ENCODE measurements around the gene TOMM34.

TOMM34 gene

GRCh38 chr20:44963325-44964215, 3.4 kb upstream of the TOMM34 start:
- in situ Hi-C loops (cut with HindIII; ENCODE audit: low sequenced_read_pairs): no loop called here

- in situ Hi-C loops (cut with HindIII; ENCODE audit: low sequenced_read_pairs): no loop called here
Observed at GRCh38 chr20:44962483-44962882, 2.3 kb upstream of the TOMM34 start.

DNA sequence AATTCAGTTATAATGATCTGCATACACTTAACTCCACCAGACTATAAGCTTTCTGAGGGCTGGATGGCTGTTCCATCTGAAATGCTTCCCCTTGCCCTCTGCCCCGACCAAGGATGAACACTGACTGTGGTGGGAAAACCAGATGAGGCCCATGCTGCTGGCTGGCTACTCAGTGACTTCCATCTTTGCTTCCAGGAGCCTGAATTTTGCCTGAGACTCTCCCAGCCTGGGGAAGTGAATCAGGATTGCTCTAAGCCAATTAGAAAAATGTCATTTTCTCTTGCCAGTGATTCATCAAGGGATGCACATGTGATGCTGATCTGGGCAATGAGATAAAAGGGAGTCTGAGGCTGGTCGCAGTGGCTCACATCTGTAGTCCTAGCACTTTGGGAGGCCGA, 1.7 kb upstream of the TOMM34 start:
- in situ Hi-C loops (cut with HindIII; ENCODE audit: low sequenced_read_pairs): no loop called here

DNA sequence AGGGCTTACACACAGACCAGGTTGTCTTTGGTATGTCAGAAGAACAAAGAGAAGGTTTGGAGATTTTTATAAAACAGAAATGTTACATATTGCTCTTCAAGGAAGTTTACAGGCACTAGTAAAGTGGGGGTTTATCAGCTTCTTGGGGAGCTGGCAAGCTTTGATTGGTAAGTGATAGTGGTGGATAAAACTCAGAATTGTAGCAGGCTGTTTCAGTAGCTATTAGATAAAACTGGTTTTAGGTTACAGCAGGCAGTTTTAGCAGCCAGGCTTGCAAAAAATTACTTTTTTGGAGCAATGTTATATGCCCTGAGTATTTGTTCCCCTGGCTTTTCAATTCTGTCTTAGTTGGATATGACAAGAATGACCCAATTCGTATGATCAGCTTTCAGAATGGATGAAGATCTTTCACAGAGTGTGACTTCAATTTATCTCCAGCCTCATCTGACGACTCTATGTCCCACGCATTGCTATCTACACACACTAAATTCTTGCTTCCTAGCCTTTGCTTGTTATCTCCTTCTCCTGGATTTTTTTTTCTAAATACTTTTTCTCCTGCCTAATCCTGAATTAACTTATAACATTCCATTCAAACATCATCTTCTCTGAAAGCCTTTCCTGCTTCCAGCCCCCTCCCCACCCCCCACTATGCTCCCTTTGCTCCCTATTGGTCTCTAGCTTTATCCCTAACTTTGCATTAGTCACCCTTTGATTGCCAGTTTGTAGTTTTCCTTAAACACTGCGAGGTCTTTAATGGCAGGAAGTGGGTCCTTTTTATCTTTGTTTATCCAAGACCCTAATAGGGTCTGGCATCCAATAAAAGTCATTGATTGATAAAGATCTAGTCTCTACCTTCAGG, 1.0 kb upstream of the TOMM34 start:
- in situ Hi-C loops (cut with HindIII; ENCODE audit: low sequenced_read_pairs): no loop called here

GRCh38 chr20:44959638-44960102, 527 bp downstream of the TOMM34 start:
- in situ Hi-C loops (cut with HindIII; ENCODE audit: low sequenced_read_pairs): no loop called here

DNA sequence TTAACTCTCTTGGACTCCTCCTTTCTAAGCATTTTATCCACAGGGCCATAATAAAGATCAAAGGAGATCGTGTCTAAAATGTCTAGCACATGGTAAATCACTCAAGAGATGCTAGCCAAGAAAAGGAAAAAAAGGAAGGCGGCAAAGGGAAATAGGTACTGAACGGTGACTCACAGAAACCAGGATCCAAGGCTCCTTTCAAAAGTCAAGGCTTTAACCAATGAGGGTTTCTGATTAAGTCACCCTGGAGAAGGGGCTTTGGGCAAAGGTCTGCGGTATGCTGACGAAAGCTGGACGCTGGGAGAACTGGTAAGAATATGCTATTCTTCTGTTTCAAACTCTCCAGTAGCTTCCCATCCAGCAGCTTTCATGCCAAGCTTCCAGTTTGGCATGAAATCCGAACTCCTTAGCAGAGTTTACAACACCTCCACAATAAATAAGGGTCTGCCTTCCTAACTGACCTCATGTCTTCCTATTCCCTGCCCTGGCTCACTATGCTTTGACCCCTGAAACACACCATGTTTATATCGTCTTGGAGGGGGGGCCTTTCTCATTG, 1.0 kb downstream of the TOMM34 start:
- in situ Hi-C loops (cut with HindIII; ENCODE audit: low sequenced_read_pairs): no loop called here

DNA sequence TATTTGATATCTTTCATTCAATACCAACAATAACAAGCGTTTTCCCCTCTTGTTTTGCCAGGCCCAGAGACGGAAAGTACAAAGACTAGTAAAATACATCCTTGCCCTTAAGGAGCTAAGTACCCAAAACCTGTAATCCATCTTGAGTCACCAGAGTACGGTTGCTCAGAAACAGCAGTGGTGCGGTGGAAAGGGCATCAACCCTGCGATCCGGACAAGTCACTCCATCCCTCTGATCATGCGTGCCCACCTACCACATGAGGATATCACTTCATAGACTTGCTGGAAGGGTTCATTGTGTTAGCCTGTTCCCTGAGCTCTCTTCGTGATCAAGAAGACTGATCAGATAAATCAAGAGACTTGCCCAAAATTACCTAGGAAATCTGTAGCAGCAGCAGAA, 1.9 kb downstream of the TOMM34 start:
- in situ Hi-C loops (cut with HindIII; ENCODE audit: low sequenced_read_pairs): no loop called here

DNA sequence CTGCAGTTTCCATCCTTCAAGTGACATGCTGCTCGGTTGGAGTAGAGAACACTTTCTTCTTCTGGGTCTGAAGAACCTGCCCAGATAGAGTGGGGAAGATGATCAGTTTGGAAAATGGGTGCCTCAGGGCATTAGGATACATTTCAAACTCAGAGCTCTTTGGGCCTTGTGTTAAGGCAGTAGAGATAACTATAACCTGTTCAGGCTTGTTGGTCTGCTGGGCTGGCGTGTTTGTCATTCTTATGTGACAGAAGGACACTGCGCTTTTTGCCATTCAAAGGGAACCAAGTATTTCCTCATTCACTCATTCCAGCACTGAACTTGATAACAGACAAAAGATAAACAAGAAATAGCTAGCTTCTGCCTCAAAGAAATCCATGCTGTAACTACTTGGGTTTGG, 3.8 kb downstream of the TOMM34 start:
- in situ Hi-C loops (cut with HindIII; ENCODE audit: low sequenced_read_pairs): no loop called here

DNA sequence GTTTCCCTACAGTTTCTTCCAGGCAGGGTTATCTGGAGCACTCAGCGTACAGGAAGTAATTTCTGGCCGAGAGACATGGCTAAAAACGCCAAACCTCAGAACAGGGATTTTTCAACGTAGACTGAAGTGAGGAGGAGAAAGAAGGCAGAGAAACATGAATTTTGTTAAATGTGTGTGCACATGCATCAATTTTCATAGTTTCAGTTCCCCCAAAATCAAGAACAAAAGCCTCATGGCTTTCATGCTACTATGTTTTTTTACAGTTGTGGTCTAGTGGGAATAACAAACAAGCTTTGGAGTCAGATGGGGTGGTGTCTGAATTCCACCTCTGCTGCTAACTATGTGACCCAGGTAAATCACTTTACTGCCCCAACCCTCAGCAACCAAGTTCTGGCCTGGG, 4.9 kb downstream of the TOMM34 start:
- in situ Hi-C loops (cut with HindIII; ENCODE audit: low sequenced_read_pairs): no loop called here

DNA sequence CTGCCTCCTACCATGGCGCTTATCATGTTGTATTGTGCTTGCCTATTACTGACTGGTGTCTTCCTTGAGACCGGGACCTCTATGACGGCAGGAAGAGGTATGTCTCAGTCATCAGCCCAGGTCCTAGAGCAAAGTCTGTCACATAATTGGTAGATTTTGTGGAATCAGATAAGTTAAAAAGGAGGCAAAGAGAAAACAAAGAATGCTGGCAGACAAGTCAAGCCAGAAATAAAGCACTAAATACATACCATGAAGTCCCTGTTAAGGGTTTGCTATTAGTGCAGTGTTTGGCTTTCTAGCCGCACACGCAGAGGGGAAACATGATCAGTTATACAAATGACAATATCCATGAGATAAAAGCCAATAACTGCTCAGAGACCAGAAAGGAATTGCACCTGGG, 6.0 kb downstream of the TOMM34 start:
- in situ Hi-C loops (cut with HindIII; ENCODE audit: low sequenced_read_pairs): no loop called here

DNA sequence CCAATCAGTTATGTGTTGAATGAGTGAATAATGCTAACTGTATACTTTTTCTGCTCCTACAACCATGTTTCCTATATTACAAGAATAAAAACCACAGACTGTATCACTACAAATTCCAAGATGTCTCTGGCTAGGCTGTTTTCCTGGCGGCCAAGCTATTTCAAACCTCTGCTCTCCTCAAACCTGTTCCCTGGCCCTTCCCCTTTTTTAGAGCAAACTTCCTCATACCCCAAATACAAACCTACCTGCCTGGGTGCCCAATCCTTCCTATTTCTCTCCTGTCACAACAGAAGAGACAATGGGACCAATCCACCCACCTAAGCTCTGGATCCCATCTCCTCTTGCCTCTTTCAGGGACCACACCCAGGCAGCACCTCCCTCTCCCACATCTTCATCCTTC, 7.5 kb downstream of the TOMM34 start:
- in situ Hi-C loops (cut with HindIII; ENCODE audit: low sequenced_read_pairs): no loop called here

DNA sequence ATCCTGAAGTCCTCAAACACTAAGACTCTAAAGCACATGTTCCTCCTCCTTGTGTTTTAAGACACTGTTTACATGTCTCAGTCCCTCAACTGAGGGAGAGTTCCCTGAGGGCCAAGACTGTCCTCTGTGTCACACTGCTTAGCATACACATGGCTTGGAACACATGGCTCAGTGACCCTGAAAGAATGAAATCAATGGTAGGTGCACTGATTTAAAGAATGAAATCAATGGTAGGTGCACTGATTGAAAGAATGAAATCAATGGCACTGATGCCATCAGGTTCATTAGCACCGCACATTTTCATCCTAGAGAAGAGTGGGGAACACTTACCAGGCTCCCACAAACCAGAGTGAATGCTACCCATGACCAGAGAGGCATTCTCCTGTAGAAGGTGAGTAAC, 9.8 kb downstream of the TOMM34 start:
- in situ Hi-C loops (cut with HindIII; ENCODE audit: low sequenced_read_pairs): no loop called here

DNA sequence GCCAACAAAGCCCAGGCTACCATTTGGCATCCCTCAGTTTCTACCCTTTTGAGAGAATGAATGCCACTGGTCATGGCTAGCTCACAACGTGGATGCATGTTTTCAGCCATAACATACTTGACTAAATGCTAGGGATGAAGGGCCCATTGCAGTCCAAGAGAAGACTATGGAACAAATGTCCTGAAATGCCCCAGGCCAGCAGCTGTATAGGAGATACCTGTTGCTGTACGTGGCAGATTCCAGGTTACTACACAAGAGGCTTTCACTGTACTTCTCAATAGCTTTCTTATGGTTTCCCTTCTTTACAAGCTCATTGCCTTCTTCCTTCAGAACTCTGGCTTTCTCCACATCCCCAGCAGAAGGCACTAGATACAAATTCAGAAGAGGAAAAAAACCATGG, 11.7 kb downstream of the TOMM34 start:
- in situ Hi-C loops (cut with HindIII; ENCODE audit: low sequenced_read_pairs): no loop called here

- in situ Hi-C loops (cut with HindIII; ENCODE audit: low sequenced_read_pairs): no loop called here
Observed at GRCh38 chr20:44948107-44948506, 12.1 kb downstream of the TOMM34 start.

DNA sequence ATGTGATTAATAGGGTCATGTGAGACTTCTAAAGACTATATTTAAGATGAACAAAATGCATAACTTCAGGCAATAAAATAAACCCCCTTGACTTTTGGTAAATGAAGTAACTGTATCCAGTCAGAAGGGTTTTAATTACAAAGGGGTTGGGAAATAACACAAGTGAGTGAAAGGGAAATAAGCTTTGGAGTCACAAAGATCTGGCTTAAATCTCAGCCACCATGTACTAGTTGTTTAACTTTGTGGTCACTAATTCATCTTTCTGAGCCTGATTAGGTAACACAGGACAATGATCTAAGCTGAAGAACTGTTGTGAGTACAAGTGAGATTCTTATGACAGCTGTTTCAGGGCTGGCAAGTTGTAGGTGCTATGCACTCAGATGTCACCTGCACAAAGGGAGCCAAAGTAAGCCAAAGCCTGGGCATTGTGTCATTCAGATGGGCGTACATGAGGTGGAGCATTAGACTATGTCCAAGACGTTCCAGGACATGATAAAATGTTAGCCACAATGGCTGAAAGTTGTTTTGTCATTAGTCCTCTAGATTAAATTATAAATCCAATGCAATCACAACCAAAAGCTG, 13.8 kb downstream of the TOMM34 start:
- in situ Hi-C loops (cut with HindIII; ENCODE audit: low sequenced_read_pairs): no loop called here

GRCh38 chr20:44945261-44945660, 14.9 kb downstream of the TOMM34 start:
- in situ Hi-C loops (cut with HindIII; ENCODE audit: low sequenced_read_pairs): no loop called here

- in situ Hi-C loops (cut with HindIII; ENCODE audit: low sequenced_read_pairs): no loop called here
Observed at GRCh38 chr20:44943828-44944227, 16.4 kb downstream of the TOMM34 start.

DNA sequence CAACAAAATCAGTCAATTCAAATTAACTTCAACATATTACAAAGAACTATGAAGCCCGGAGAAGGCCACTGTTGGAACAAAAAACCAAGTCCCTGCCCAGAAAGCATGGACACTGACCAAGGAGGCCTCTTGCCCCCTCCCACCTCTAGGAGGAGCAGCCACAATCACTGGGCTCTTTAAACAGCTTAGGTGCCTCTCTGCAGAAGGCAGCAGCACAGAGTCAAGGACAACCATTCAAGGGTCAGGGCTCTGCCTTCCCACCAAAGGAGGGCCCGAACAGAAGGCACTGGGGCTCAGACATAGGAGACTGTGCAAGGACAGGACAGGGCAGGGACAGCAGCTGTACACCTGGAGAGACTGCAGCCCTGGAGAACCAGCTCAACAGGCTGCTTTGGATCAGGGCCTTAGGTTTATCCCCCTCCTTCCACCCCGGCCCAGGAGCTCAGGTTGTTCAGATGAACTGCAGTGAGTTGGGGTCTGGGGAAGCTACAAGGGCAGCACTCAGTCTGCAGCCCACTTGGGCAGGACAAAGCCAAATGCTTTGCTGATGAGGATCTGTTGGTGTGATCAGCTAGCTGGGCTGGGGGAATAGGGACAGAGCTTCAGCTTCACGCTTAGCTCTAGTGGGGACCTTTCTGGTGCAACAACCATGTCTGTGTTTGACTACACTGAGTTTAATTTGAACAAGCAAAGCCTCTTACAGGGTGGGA, 17.8 kb downstream of the TOMM34 start:
- in situ Hi-C loops (cut with HindIII; ENCODE audit: low sequenced_read_pairs): no loop called here

DNA sequence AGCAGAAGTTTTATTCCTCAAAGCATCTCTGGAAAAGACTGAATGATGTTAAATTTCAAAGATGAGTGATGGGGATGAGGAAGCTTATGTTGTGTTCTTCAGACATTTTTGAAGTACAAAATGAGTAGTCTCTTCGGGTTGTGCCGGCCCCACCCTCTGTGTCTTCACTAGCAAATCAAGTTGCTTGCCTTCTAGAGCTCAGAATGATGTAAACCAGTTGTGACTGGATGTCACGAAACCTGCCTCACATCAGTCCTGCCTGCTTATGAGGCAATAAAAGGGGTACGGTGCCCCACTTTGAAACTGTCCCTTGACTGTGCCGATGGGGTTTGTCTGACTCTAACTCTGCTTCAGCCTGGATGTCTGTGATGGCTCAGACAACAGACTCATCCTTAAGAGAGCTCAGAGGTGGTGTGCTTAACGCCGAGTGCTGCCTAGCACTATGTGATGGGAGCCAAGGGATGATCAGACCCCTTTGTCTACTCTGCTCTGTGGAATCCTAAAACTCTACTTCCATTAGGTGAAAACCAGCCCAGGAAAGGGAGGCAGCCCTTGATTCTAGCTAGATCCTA, 19.0 kb downstream of the TOMM34 start:
- in situ Hi-C loops (cut with HindIII; ENCODE audit: low sequenced_read_pairs): no loop called here

DNA sequence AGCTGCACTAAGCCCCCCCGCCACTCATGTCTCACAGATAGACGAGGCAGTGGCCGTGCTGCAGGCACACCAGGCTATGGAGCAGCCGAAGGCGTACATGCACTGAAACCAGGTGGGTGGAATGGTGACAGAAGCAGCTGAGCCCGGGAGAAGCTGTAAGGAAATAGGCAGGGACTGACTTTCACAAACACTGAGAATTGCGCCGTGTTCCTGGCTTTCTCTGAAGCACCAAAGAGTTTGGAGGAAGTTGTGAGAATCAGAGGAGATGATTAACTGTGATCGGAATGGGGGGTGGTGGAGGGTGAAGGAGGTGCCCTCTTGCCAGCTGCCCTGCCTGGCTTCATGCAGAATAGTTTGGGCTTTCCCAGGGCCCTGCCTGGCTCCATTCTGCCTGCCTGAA, 21.6 kb downstream of the TOMM34 start:
- in situ Hi-C loops (cut with HindIII; ENCODE audit: low sequenced_read_pairs): no loop called here
